Stimulated activated naive CD8-positive, alpha-beta T cell treated with anti-CD3 and anti-CD28 coated beads, Interleukin-15, Interleukin-2, amounts not matched to agents 100 U/mL and 50 U/mL, for 24 hours (primary cell): Measurements from ENCODE around the gene NUPR2.
"Not testable (repeated sequence)": the region's sequence is repeated elsewhere in the genome, so short reads cannot be mapped to it uniquely, and the experiment has no call there.

ENCODE experiments used
- ATAC-seq: fragments of 150-1000 bp; cut with Tn5 transposase; one replicate; pipeline ENCODE4 v1.10.0; 2021
- DNase-seq: peaks from one replicate; pipeline ENCODE4 v3.0.0; 2021

Gene NUPR2

GRCh38 chr7:56115852-56116538 is at the start of gene NUPR2:
Gene NUPR2, minus strand, starts transcription at chr7:56116417. Its CDS starts 103 bp downstream, at chr7:56116314.
- DNase-seq = no peak

GRCh38 chr7:56157238-56157790 is 41.1 kb upstream of the NUPR2 start:
- no peak for DNase-seq
- ATAC-seq = no peak

More at GRCh38 chr7:56115852-56116538, at the start of gene NUPR2:
- ATAC-seq = no peak

- DNase-seq, ATAC-seq: not testable (repeated sequence)
These were observed 14.8 kb upstream of the NUPR2 start for GRCh38 chr7:56131062-56131461.

- ATAC-seq (no peak), DNase-seq (no peak)
These were observed 11.2 kb upstream of the NUPR2 start for GRCh38 chr7:56127241-56127975.

- no peak for ATAC-seq
These were observed 9.6 kb upstream of the NUPR2 start for GRCh38 chr7:56125831-56126230.

GRCh38 chr7:56124981-56125380 is 8.8 kb upstream of the NUPR2 start:
- DNase-seq (no peak), ATAC-seq (no peak)

More at GRCh38 chr7:56125831-56126230, 9.6 kb upstream of the NUPR2 start:
- no peak for DNase-seq

- no peak for DNase-seq
- ATAC-seq = no peak
These were observed 5.2 kb upstream of the NUPR2 start for GRCh38 chr7:56121440-56121839.

- DNase-seq, ATAC-seq: not testable (repeated sequence)
These were observed 4.0 kb downstream of the NUPR2 start for GRCh38 chr7:56112244-56112643.

GRCh38 chr7:56110611-56111010 is 5.6 kb downstream of the NUPR2 start:
- ATAC-seq = no peak
- no peak for DNase-seq

GRCh38 chr7:56107954-56108258 is 8.3 kb downstream of the NUPR2 start:
- DNase-seq (no peak), ATAC-seq (no peak)

GRCh38 chr7:56106108-56107073 is 9.8 kb downstream of the NUPR2 start, which contains the start of gene CHCHD2:
Gene CHCHD2, minus strand, starts transcription at chr7:56106476. Its CDS starts 63 bp downstream, at chr7:56106413.
- DNase-seq (peak; percentile 90), ATAC-seq (peak; percentile 99)

- DNase-seq = peak; percentile 31
- ATAC-seq = peak; percentile 26
These were observed 10.7 kb downstream of the NUPR2 start for GRCh38 chr7:56105508-56105907.

- not testable (repeated sequence) for DNase-seq, ATAC-seq
These were observed 12.1 kb downstream of the NUPR2 start for GRCh38 chr7:56104138-56104537.

GRCh38 chr7:56099653-56100052 is 16.6 kb downstream of the NUPR2 start:
- no peak for DNase-seq
- ATAC-seq = peak; percentile 25

GRCh38 chr7:56098187-56099008 is 17.8 kb downstream of the NUPR2 start:
- DNase-seq, ATAC-seq: not testable (repeated sequence)

GRCh38 chr7:56097700-56098099 is 18.5 kb downstream of the NUPR2 start:
- DNase-seq = no peak
- no peak for ATAC-seq

- ATAC-seq (no peak), DNase-seq (no peak)
These were observed 23.3 kb downstream of the NUPR2 start, which contains the start of gene PHKG1 for GRCh38 chr7:56092789-56093531. Gene PHKG1, minus strand, starts transcription at chr7:56092952. Its CDS starts 4,011 bp downstream, at chr7:56088941.

- ATAC-seq = not testable (repeated sequence)
These were observed 23.8 kb downstream of the NUPR2 start for GRCh38 chr7:56092388-56092787.

GRCh38 chr7:56091591-56091990 is 24.6 kb downstream of the NUPR2 start:
- ATAC-seq = no peak
- no peak for DNase-seq

More at GRCh38 chr7:56092388-56092787, 23.8 kb downstream of the NUPR2 start:
- DNase-seq = not testable (repeated sequence)

- DNase-seq = no peak
- no peak for ATAC-seq
These were observed 28.8 kb downstream of the NUPR2 start for GRCh38 chr7:56087445-56087844.
